HEK293T (cell line): ENCODE results near the gene SAP30L.

ENCODE experiments used
- CTCF ChIA-PET: fragments of 350-600 bp; formaldehyde crosslinking; extraction: SDS; loops from one replicate; lab custom pipeline; 2021; ENCODE audit warnings: antibody characterized with exemption, inconsistent platforms; lab: Yijun Ruan, JAX
- POLR2A ChIA-PET: fragments of 350-600 bp; formaldehyde crosslinking; extraction: SDS; loops from one replicate; lab custom pipeline; 2020; ENCODE audit warnings: antibody characterized with exemption, inconsistent platforms; lab: Yijun Ruan, JAX
- DNase-seq: peaks from one replicate; pipeline ENCODE4 v3.0.0; 2012; ENCODE audit warnings: mixed read lengths; ENCODE audit errors: extremely low spot score
- ARNT ChIP-seq: fragments of 450-650 bp; IDR thresholded peaks from 2 replicates; pipeline ENCODE4 v1.6.1; 2017; ENCODE audit warnings: mild to moderate bottlenecking
- BHLHE40 ChIP-seq: fragments of 450-650 bp; IDR thresholded peaks from 2 replicates; pipeline ENCODE4 v1.6.1; 2016; ENCODE audit warnings: mild to moderate bottlenecking, moderate library complexity, borderline replicate concordance
- CTBP1 ChIP-seq: fragments of 450-650 bp; IDR thresholded peaks from 2 replicates; pipeline ENCODE4 v1.6.1; 2016; ENCODE audit warnings: borderline replicate concordance
- ELF4 ChIP-seq: fragments of 450-650 bp; IDR thresholded peaks from 2 replicates; pipeline ENCODE4 v1.6.1; 2017; ENCODE audit warnings: antibody characterized with exemption
- FOXA1 ChIP-seq: fragments of 450-650 bp; IDR thresholded peaks from 2 replicates; pipeline ENCODE4 v1.6.1; 2016; ENCODE audit warnings: mild to moderate bottlenecking
- FOXK2 ChIP-seq: fragments of 450-650 bp; IDR thresholded peaks from 2 replicates; pipeline ENCODE4 v1.6.1; 2016; ENCODE audit warnings: mild to moderate bottlenecking
- FOXM1 ChIP-seq: fragments of 450-650 bp; IDR thresholded peaks from 2 replicates; pipeline ENCODE4 v1.6.1; 2017; ENCODE audit warnings: mild to moderate bottlenecking, borderline replicate concordance
- HDGF ChIP-seq: fragments of 450-650 bp; IDR thresholded peaks from 2 replicates; pipeline ENCODE4 v1.6.1; 2017; ENCODE audit warnings: antibody characterized with exemption, borderline replicate concordance
- L3MBTL2 ChIP-seq: fragments of 450-650 bp; conservative IDR thresholded peaks from 2 replicates; pipeline ENCODE4 v1.6.1; 2016; ENCODE audit warnings: mild to moderate bottlenecking
- LEF1 ChIP-seq: fragments of 450-650 bp; IDR thresholded peaks from 2 replicates; pipeline ENCODE4 v1.6.1; 2017; ENCODE audit warnings: mild to moderate bottlenecking, borderline replicate concordance
- NFRKB ChIP-seq: fragments of 450-650 bp; IDR thresholded peaks from 2 replicates; pipeline ENCODE4 v1.6.1; 2016; ENCODE audit warnings: mild to moderate bottlenecking, moderate library complexity
- SP1 ChIP-seq: fragments of 450-650 bp; IDR thresholded peaks from 2 replicates; pipeline ENCODE4 v1.6.1; 2017
- SUZ12 ChIP-seq: fragments of 450-650 bp; IDR thresholded peaks from 2 replicates; pipeline ENCODE4 v1.6.1; 2016; ENCODE audit warnings: mild to moderate bottlenecking
- TARDBP ChIP-seq: fragments of 450-650 bp; IDR thresholded peaks from 2 replicates; pipeline ENCODE4 v1.6.1; 2016
- ZNF384 ChIP-seq: fragments of 450-650 bp; IDR thresholded peaks from 2 replicates; pipeline ENCODE4 v1.6.1; 2016
- TF ChIP-seq, protein P1 (sequence below): fragments of 450-650 bp; IDR thresholded peaks from 2 replicates; pipeline ENCODE4 v1.6.1; 2016

The SAP30L gene

DNA sequence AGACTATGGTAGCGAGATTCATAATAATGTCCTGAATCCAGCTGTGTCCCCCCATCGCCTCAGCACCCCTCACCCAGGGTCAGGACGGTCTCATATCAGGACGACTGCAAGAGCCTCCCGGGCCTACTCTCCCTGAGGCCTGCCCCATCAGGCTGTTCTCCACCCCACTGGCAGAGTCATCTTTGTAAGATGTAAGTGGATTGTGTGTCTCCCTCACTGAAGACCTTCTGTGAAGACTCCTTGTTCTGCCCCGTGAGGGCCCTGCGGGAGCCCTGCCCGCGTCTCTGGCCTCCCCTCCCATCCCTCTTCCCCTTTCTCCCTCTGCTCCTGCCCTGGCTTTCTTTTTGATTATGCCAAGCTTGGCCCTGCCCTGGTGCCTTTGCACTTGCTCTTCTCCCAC, 43.9 kb upstream of the SAP30L start:
- ChIA-PET CTCF (interaction anchor here (0.7 kb wide), 1 partner anchor 212 kb away, joined by 3 read pairs; no protein-coding TSS in a partner anchor), POLR2A (no interaction called here)
- DNase-seq = no peak
- TF ChIP-seq ARNT (no peak), L3MBTL2 (no peak)

DNA sequence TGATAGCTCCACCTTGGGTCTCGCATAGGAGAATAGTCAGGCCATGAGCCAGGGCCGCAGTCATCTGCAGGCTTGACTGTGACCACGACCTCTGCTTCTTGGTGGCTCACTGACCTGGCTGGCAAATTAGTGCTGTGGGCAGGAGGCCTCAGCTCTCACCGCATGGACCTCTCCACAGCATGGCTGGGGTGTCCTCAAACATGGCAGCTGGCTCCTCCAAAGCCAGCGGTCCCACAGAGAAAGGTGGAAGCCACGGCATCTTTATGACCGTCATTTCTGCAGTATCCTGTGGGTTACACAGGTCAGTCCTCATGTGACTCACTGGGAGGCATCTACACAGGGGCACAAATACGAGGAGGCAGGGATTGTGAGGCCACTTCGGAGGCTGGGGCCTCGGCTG, 43.2 kb upstream of the SAP30L start:
- DNase-seq = no peak
- ChIA-PET CTCF (interaction anchor here (0.6 to 0.7 kb wide), 2 partner anchors 213 to 349 kb away, joined by 3 read pairs; no protein-coding TSS in a partner anchor), POLR2A (no interaction called here)
- TF ChIP-seq BHLHE40 (no peak), CTBP1 (no peak), SP1 (no peak), LEF1 (no peak), FOXA1 (no peak), FOXM1 (no peak), ZNF384 (no peak), L3MBTL2 (no peak), ELF4 (no peak), TARDBP (no peak), NFRKB (no peak), SUZ12 (no peak), FOXK2 (no peak)
- TF ChIP-seq, protein P1, sequence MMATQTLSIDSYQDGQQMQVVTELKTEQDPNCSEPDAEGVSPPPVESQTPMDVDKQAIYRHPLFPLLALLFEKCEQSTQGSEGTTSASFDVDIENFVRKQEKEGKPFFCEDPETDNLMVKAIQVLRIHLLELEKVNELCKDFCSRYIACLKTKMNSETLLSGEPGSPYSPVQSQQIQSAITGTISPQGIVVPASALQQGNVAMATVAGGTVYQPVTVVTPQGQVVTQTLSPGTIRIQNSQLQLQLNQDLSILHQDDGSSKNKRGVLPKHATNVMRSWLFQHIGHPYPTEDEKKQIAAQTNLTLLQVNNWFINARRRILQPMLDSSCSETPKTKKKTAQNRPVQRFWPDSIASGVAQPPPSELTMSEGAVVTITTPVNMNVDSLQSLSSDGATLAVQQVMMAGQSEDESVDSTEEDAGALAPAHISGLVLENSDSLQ = no peak

DNA sequence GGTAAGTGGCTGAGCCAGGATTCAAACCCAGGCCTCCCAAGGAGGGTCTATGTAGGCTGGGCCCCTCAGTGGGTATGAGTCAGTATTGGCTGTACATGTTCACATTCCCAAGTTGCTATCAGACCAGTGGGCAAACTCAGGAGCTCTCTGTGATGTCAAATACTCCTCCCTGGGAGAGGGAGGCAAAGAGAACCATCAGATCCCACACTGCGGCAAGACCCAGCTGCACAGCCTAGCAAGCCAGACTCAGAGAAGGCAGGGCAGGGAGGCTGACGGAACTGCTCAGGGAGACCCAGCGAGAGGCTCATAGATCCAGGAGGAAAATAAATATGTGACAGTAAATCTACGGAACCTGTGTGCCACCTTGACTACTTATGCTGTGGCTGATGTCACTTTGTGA, 42.6 kb upstream of the SAP30L start:
- CTCF ChIA-PET = interaction anchor here (0.6 to 3.0 kb wide), 2 partner anchors 331 to 349 kb away, joined by 3 to 42 read pairs; no protein-coding TSS in a partner anchor
- no peak for DNase-seq
- POLR2A ChIA-PET = no interaction called here
- TF ChIP-seq LEF1 (no peak), NFRKB (no peak), ELF4 (no peak), CTBP1 (no peak), ARNT (no peak), FOXK2 (no peak), SUZ12 (no peak), HDGF (no peak)

- ChIA-PET CTCF (interaction anchor here (1.4 to 3.0 kb wide), 4 partner anchors 207 to 331 kb away, joined by 6 to 42 read pairs (median 12); partner anchors contain the start of gene GALNT10), POLR2A (interaction anchor here (1.2 kb wide), 1 partner anchor 214 kb away, joined by 4 read pairs; the partner anchor contains the start of gene GALNT10)
- DNase-seq = no peak
These were observed 41.9 kb upstream of the SAP30L start for GRCh38 chr5:154403776-154404387.

GRCh38 chr5:154405078-154405792, 40.6 kb upstream of the SAP30L start:
- ChIA-PET POLR2A (interaction anchor here (0.7 to 1.2 kb wide), 2 partner anchors 215 to 216 kb away, joined by 3 to 4 read pairs; partner anchors contain the start of gene GALNT10), CTCF (interaction anchor here (0.6 to 3.0 kb wide), 23 partner anchors 17 to 647 kb away, joined by 3 to 42 read pairs (median 4); partner anchors contain the start of gene GALNT10)
- TF ChIP-seq LEF1 (no peak), ZNF384 (no peak), L3MBTL2 (no peak), FOXA1 (no peak), ARNT (no peak), NFRKB (no peak), HDGF (no peak)
- TF ChIP-seq, protein P1 = no peak
- DNase-seq = peak; percentile 91

More at GRCh38 chr5:154403776-154404387, 41.9 kb upstream of the SAP30L start:
- no peak for TF ChIP-seq HDGF
- no peak for TF ChIP-seq BHLHE40
- TF ChIP-seq, protein P1 = no peak
- TF ChIP-seq SUZ12 = no peak
- TF ChIP-seq FOXM1 = no peak
- no peak for TF ChIP-seq ZNF384
- no peak for TF ChIP-seq CTBP1
- TF ChIP-seq ARNT = no peak

DNA sequence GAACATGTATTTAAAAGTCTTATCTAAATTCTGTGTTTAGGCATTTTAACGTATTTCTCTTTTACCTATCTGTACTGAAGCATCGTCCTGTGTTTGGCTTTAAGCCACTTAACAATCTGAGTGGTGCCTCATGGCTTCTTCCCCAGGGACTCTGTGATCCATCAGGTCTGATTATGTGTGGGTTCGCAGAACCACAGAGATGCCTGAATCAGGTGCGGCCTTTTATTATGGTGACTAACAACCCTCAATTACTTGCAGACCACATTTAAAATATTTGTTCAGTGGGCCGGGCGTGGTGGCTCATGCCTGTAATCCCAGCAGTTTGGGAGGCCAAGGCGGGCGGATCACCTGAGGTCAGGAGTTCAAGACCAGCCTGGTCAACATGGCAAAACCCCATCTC, 39.6 kb upstream of the SAP30L start:
- no peak for DNase-seq
- TF ChIP-seq TARDBP = no peak
- no peak for TF ChIP-seq HDGF
- TF ChIP-seq BHLHE40 = no peak
- no peak for TF ChIP-seq FOXM1
- TF ChIP-seq FOXA1 = no peak
- TF ChIP-seq FOXK2 = no peak
- no peak for TF ChIP-seq L3MBTL2
- POLR2A ChIA-PET = no interaction called here
- CTCF ChIA-PET = interaction anchor here (1.2 to 3.0 kb wide), 7 partner anchors 16 to 432 kb away, joined by 6 to 42 read pairs (median 6); partner anchors contain the start of gene GALNT10
